GM21717 (cell line): Measurements from ENCODE around the gene RPLP2.

Experiments
- ATAC-seq: cut with Tn5 transposase; IDR thresholded peaks from one replicate; pipeline ENCODE4 v1.9.1; 2021; ENCODE audit warnings: mild to moderate bottlenecking, moderate library complexity; ENCODE audit not compliant: unreplicated experiment

The RPLP2 gene

DNA sequence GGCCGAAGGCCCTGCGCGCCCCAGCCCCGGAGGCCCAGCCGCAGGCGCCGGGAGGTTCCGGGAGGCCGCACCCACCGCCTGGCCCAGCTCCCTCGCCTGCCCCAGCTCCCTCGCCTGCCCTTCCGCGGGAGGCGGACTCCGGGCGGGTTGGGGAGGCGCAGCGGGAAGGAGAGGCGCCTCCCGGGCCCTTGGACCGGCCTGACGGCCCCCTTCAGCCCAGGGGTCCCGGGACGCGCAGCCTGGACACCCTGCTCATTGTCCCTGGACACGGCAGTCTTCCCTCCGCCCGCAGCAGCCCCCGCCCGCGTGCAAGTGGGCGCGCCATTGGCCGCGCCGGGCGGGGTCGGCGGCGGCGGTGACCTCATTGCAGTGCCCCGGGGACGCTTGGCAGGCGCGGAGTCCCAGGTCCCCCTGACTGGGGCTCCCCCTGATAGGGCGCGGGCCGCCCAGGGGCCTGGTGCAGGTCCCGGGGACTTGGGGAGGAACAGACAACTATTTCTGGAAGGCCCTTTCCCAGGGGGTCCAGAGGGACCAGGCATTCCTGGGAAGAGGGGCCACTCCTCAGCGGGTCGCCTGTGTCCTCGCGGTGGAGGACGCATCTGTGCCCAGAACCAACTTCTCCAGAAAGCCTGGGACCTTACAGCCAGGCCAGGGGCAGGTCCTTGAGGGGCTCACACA, 23.5 kb downstream of the RPLP2 start:
- ATAC-seq, result no peak

DNA sequence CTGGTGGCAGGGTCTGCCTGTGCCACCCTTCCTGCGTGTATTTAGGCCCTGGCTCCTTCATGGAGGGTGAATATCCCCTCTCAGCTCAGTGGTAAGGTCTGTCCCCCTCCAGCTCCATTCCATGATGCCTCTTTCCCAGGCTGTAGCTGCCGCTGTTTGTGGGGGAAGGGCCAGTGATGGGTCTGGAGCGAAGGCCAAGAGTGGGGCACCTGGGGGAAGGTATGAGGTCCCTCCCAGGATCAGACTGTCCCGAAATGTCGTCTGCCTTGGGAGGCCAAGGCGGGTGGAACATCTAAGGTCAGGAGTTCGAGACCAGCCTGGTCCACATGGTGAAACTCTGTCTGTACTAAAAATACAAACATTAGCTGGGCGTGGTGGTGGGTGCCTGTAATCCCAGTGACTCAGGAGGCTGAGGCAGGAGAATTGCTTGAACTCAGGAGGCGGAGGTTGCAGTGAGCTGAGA, 24.1 kb downstream of the RPLP2 start:
- no peak for ATAC-seq

DNA sequence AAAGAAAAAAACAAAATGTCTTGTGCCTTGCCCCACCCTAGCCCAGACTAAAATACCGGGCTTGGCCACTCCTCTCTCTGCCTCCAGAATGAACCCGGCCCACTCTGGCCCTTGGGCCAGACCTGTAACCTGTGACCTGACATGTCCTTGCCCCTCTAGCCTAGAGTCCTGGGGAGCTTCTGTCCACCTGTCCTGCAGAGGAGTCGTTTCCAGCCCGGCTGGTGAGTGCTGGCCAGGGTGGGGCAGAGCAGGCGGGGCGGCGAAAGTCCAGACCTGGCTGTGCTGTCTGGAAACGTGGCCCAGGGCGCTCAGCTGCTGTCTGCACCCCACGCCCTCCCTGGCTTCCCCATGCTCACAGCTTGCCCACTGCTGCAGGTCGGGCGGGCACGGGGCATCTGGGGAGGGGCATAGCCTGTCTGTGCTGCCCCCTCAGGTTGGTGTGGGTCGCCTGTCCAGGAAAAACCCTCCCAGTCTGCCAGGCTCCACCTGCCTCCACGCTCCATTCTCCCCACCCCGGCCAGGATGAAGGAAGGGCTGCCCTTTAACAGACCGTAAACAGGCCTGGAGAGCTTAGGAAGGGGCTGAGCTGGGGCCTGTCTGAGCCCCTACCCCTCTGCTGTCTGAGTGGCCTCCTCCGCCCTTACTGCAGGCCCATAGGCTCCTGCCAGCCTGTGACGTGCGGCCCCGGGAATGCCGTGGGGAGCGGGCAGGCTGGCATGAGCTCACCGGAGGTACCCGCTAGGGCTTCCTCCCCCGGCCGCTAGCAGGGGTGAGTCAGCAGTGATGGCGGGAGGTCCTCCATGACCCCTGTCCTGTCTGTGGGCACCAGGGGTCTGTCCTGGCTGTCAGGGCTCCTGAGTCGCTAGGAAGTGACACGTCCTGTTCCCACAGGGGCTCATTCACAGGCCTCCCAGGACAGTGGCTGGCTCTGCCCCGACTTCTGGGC, 24.9 kb downstream of the RPLP2 start:
- ATAC-seq, result no peak

DNA sequence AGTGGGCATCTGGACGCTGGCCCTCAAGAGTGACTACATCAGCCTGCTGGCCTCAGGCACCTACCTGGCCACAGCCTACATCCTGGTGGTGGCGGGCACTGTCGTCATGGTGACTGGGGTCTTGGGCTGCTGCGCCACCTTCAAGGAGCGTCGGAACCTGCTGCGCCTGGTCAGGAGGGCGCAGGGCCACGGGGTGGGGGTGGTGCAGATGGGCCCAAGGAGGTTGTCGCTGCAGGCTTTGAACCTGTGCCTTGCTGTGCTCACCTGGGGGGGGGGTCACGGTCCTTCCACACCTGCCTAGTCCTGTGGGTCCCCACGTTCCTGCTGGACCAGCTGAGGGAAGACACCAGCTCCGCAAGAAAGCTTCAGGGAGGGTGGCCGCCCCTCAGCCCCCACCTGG, 26.5 kb downstream of the RPLP2 start:
- no peak for ATAC-seq

DNA sequence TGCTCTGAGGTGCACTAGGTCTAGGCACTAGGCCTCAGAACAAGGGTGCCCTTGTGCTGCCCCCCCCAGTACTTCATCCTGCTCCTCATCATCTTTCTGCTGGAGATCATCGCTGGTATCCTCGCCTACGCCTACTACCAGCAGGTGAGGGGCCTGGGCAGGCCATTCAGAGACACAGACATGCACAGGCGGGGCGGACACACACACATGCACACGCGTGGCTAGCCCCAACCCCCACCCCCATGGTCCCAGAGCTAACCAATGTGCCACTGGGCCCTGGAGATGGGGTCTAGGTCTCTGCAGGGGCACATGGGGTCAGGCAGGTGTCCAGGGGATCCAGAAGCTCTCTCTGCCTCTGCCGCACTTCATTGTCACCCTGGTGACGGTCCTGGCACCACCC, 26.9 kb downstream of the RPLP2 start:
- no peak for ATAC-seq

DNA sequence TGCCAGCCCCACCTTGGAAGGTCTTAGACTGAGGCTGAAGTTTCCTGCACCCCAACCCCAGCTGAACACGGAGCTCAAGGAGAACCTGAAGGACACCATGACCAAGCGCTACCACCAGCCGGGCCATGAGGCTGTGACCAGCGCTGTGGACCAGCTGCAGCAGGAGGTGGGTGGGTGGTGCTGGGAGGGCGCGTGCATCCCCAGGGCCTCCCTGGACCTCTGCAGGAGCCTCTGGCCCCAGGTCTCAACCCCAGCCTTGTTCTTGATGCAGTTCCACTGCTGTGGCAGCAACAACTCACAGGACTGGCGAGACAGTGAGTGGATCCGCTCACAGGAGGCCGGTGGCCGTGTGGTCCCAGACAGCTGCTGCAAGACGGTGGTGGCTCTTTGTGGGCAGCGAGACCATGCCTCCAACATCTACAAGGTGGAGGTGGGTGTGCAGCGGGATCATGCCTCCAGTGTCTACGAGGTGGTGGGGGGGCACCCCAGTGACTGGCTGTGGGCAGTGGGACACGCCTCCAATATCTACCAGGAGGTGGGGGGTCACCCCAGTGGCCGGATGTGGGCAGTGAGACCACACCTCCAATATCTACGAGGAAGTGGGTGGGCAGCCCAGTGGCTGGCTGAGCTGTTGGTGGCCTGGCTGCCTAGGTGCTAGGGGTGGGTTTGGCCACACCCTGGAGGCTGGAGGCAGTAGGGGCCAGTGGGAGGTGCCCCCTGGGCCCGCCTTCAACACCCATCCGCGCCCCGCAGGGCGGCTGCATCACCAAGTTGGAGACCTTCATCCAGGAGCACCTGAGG, 27.6 kb downstream of the RPLP2 start:
- ATAC-seq, result no peak

GRCh38 chr11:837990-838307, 28.2 kb downstream of the RPLP2 start:
- no peak for ATAC-seq

DNA sequence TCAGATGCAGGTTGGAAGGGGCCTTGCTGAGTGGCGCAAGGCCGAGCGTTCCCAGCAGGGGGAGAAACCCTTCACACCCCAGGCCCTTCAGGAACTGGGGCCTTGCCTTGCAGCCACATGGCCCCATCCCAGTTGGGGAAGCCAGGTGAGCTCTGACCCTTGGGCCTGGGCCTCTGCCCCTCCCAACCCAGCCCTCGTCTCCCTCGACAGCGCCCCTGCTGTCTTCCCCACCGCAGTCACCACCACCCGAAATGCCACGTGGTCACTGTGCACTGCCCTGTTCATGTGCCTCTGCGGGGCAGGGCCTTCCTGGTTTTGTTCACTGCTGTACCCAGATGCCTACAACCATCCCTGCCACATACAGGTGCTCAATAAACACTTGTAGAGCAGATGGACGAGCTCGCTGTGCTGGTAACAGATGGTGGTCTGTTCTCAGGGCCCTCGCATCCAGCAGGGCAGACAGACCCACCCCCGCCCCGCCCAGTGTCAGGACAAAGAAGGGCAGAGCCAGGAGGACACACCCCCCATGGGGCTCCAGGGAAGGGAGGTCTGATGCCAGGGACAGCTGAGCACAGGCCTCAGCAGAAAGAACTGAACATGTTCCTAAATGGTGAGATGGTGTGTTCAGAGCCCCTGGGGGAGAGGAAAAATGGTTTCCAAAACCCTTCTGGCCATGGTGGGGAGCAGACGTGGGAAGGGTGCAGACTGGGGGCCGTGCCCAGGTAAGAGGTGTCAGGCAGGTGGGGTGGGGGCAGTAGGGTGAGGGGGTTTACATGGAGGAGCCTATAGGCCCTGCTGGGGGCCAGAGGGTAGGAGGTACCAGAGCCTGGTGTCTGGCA, 28.9 kb downstream of the RPLP2 start:
- no peak for ATAC-seq

- ATAC-seq, result no peak
Observed at GRCh38 chr11:839280-839623, 29.5 kb downstream of the RPLP2 start.

- no peak for ATAC-seq
Observed at GRCh38 chr11:839875-840617, 30.3 kb downstream of the RPLP2 start.

- ATAC-seq, result peak; percentile 24
Observed at GRCh38 chr11:841981-842369, 32.2 kb downstream of the RPLP2 start.

DNA sequence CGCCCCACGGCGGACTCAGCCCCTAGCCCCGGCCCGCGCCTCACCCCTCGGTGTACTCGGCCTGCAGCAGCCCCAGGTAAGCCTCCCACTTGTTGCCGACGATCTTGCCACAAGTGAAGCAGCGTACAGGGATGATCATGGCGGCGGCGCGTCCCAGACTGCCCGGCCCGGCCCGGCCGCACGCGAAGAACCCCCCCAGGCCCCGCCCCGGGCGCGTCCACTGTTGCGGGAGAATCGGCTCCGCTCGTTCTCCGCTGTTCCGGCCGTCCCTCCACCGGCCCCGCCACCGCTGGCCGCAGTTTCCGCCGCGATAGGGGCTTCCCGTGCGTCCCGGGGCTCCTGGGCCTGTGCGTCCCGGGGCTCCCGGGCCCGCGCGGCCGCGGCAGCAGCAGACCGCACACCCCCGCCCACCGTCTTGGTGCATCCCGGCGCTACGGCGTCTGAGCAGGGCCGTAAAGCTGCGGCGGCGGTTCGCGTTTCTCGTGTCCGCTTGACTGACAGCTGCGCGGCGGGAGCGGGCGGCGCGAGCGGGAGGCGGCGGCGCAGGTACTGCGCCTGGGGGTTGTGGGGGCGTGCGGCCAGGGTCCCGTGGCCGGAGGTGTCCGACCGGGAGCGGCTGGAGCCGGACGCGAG, 32.7 kb downstream of the RPLP2 start, which contains the start of the genes POLR2L and TSPAN4:
POLR2L (minus strand) TSS at position 160 of the 633 bp plus-strand sequence; CDS start at position 139, 21 bp downstream.
TSPAN4 (plus strand) TSS at position 483 of the 633 bp plus-strand sequence. CDS start 7,453 bp downstream, outside the sequence.
- peak; percentile 40 for ATAC-seq

GRCh38 chr11:843086-843734, 33.4 kb downstream of the RPLP2 start:
- no peak for ATAC-seq

- no peak for ATAC-seq
Observed at GRCh38 chr11:843818-844692, 34.3 kb downstream of the RPLP2 start.

DNA sequence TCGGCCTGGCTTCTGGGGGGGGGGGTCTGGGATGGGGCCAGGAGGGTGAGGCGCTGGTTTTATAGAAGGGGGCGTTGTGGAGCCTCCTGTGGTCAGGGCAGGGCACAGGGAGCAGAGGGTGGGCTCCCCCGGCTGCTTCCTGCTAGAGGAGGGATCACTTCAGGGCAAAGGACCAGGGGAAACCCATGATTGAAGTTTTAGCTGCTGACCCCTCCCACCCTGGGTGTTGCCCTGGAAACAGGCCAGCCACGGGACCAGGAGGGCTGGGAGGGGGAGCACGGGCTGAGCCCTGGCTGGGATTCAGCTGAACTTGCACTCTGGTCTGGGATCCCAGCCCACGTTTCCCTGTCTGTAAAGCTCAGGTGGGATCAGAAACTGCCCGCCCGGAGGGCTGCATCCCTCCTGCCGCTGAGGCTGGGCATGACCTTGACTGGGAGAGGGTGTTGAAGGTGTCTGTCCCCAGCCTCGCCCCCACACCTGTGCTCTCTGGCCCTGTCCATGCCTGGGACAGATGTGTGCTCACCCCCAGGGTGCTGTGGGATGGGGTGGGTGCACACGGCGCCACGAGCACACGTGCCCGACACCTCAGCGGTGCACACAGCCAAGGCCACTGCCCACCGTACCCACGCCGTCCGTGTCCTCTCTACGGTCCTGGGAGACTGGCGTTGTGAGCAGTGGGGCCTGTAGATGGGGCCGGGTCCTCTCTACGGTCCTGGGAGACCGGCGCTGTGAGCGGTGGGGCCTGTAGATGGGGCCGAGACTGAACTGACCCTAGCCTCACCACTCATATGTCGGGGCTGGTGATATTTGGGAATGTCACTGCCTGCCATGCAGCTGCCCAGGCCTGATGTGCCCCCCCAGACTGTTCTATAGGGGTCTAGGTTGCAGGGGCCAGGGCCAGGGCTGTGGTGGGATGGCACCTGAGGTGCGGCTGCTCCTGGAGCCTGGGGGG, 35.2 kb downstream of the RPLP2 start:
- ATAC-seq, result no peak

- no peak for ATAC-seq
Observed at GRCh38 chr11:845872-846495, 36.2 kb downstream of the RPLP2 start.
